ENCODE measurements around the gene UCHL1.
"Not testable (repeated sequence)": the region's sequence is repeated elsewhere in the genome, so short reads cannot be mapped to it uniquely, and the experiment has no call there.

Gene UCHL1

DNA sequence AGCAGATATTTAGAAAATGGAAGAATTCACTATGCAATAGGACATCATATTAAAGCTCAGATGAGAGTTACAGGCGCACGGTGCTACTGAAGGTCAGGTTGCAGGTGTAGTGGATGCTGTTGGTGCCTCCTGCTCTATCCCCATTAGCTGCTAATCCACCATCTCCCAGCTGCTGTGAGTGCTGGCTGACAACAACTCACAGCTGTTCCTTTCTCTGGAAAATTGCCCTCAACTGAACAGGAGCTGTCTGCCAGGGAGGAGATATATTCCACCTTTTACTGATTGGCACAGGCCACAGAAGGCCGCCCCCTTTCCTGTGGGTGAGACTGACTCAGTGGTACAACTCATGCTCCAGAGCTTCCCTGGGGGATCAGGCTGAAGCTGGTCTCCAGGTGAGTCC, 48.7 kb downstream of the UCHL1 start:
- Histone ChIP-seq H3K4me3 (replicated peaks; ENCODE audit: low read depth, low read length) (no peak overlapping the region), H3K27me3 (replicated peaks; ENCODE audit: control insufficient read depth, insufficient read depth, low read length) (no peaks in the 10 kb centered on the region; the same call in none of the 2 replicates), H3K36me3 (ENCODE audit: control insufficient read depth, insufficient read depth, low read length) (no peaks in the 10 kb centered on the region)
- TF ChIP-seq, protein P1, sequence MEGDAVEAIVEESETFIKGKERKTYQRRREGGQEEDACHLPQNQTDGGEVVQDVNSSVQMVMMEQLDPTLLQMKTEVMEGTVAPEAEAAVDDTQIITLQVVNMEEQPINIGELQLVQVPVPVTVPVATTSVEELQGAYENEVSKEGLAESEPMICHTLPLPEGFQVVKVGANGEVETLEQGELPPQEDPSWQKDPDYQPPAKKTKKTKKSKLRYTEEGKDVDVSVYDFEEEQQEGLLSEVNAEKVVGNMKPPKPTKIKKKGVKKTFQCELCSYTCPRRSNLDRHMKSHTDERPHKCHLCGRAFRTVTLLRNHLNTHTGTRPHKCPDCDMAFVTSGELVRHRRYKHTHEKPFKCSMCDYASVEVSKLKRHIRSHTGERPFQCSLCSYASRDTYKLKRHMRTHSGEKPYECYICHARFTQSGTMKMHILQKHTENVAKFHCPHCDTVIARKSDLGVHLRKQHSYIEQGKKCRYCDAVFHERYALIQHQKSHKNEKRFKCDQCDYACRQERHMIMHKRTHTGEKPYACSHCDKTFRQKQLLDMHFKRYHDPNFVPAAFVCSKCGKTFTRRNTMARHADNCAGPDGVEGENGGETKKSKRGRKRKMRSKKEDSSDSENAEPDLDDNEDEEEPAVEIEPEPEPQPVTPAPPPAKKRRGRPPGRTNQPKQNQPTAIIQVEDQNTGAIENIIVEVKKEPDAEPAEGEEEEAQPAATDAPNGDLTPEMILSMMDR (IDR thresholded peaks at IDR 0.05; ENCODE audit: insufficient read depth, low read length, poor library complexity, severe bottlenecking): no peak
- no peak for DNase-seq (ENCODE audit: extremely low read depth, insufficient read length)

DNA sequence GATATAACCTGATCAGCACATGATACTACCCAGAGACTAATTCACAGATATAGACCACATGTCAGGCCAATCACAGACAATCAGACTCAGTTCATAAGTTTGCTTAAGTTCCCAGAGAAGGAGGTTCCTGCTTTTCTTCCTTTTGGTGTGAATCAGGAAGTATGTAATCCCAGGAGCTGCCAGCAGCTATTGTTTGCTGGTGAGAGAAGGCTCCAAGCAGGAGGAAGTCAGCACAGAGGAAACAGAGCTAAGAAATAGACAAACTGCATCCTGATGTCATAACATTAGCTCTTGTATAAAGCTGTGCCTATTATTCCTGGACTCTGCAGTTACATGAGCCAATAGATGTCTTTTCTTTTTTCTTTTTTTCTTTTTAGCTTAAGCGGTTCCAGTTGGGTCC, 50.9 kb downstream of the UCHL1 start:
- no peak for DNase-seq (ENCODE audit: extremely low read depth, insufficient read length)
- TF ChIP-seq, protein P1 (IDR thresholded peaks at IDR 0.05; ENCODE audit: insufficient read depth, low read length, poor library complexity, severe bottlenecking): no peak
- no peaks in the 10 kb centered on the region for H3K36me3 ChIP-seq (ENCODE audit: control insufficient read depth, insufficient read depth, low read length)
- no peak overlapping the region for H3K4me3 ChIP-seq (replicated peaks; ENCODE audit: low read depth, low read length)
- H3K27me3 ChIP-seq (replicated peaks; ENCODE audit: control insufficient read depth, insufficient read depth, low read length): no peaks in the 10 kb centered on the region; the same call in none of the 2 replicates

DNA sequence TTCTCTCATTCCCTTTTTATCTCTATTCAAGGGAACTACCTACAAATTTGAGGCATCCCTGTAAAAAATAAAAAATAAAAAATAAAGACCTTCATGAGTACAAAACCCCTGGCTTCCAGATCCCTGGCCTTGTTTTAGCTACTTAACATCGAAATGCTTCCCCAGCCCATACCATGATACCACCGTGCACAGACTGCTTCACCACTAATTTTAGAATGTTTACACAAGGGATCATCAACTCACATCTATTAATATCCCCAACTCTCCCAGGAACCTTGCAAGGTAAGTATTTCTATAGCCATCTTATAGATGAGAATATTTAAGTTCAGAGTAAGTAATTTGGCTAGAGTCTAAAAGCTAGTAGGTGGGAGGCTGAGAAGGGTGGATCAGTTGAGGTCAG, 51.7 kb downstream of the UCHL1 start:
- H3K36me3 ChIP-seq (ENCODE audit: control insufficient read depth, insufficient read depth, low read length): no peaks in the 10 kb centered on the region
- no peak for DNase-seq (ENCODE audit: extremely low read depth, insufficient read length)
- no peak overlapping the region for H3K4me3 ChIP-seq (replicated peaks; ENCODE audit: low read depth, low read length)
- H3K27me3 ChIP-seq (replicated peaks; ENCODE audit: control insufficient read depth, insufficient read depth, low read length): no peaks in the 10 kb centered on the region; the same call in none of the 2 replicates
- TF ChIP-seq, protein P1 (IDR thresholded peaks at IDR 0.05; ENCODE audit: insufficient read depth, low read length, poor library complexity, severe bottlenecking): no peak

DNA sequence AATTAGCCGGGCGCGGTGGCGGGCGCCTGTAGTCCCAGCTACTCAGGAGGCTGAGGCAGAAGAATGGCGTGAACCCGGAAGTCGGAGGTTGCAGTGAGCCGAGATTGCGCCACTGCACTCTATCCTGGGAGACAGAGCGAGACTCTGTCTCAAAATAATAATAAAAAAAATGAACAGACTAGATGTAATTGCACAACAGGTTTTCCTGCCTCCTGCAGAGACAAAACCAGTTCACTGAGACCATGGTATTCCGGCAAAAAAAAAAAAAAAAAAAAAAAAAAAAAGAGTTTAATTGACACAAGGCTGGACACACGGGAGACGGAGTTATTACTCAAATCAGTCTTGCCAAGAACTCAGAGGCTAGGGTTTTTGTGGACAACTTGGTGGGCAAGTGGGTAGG, 58.7 kb downstream of the UCHL1 start:
- DNase-seq (ENCODE audit: extremely low read depth, insufficient read length); H3K4me3 ChIP-seq (replicated peaks; ENCODE audit: low read depth, low read length); H3K27me3 ChIP-seq (replicated peaks; ENCODE audit: control insufficient read depth, insufficient read depth, low read length); H3K36me3 ChIP-seq (ENCODE audit: control insufficient read depth, insufficient read depth, low read length): not testable (repeated sequence)

DNA sequence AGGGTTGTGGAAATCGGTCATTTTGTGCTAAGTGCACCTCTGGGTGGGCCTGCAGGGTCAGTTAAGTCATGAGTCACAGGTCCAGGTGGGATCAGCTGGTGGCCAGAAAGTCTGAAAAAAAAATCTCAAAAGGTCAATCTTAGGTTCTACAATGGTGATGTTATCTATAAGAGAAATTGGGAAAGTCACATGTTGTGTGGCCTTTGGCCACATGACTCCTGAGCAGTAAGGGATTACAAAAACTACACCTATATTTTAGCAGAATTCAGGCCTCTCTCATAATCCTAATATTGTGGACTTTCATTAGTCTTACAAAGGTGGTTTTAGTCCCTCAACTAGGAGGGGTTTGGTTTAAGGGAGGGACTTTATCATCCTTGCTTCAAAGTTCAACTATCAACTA, 59.1 kb downstream of the UCHL1 start:
- Histone ChIP-seq H3K36me3 (ENCODE audit: control insufficient read depth, insufficient read depth, low read length) (no peaks in the 10 kb centered on the region), H3K27me3 (replicated peaks; ENCODE audit: control insufficient read depth, insufficient read depth, low read length) (no peaks in the 10 kb centered on the region), H3K4me3 (replicated peaks; ENCODE audit: low read depth, low read length) (no peak overlapping the region)
- no peak for DNase-seq (ENCODE audit: extremely low read depth, insufficient read length)
- TF ChIP-seq, protein P1 (IDR thresholded peaks at IDR 0.05; ENCODE audit: insufficient read depth, low read length, poor library complexity, severe bottlenecking): no peak

Data from GM06990 (cell line).